HG03108 (cell line): ENCODE measurements around the gene COG4.
"Not testable (repeated sequence)": the region's sequence is repeated elsewhere in the genome, so short reads cannot be mapped to it uniquely, and the experiment has no call there.

Experiments used
- ATAC-seq: cut with Tn5 transposase; IDR thresholded peaks from one replicate; pipeline ENCODE4 v1.9.1; 2021; ENCODE audit warnings: moderate library complexity; ENCODE audit not compliant: unreplicated experiment

Gene COG4

GRCh38 chr16:70527315-70527996 is 4.1 kb upstream of the COG4 start:
- no peak for ATAC-seq

- ATAC-seq = no peak
Measured at GRCh38 chr16:70526403-70526802, 3.0 kb upstream of the COG4 start.

GRCh38 chr16:70524399-70524825 is 1.1 kb upstream of the COG4 start:
- not testable (repeated sequence) for ATAC-seq

- ATAC-seq = peak; percentile 40
Measured at GRCh38 chr16:70523743-70524398, 517 bp upstream of the COG4 start, which contains the start of gene SF3B3. TSS of gene SF3B3 (plus strand) at chr16:70523816. CDS start at chr16:70526657, 2,841 bp downstream.

GRCh38 chr16:70522216-70523075 is 908 bp downstream of the COG4 start:
- no peak for ATAC-seq

- ATAC-seq = no peak
Measured at GRCh38 chr16:70520612-70521297, 2.6 kb downstream of the COG4 start.

- no peak for ATAC-seq
Measured at GRCh38 chr16:70512456-70512855, 10.9 kb downstream of the COG4 start.

GRCh38 chr16:70511833-70512232 is 11.5 kb downstream of the COG4 start:
- no peak for ATAC-seq

- ATAC-seq = no peak
Measured at GRCh38 chr16:70510216-70510615, 13.1 kb downstream of the COG4 start.

- no peak for ATAC-seq
Measured at GRCh38 chr16:70508752-70509151, 14.6 kb downstream of the COG4 start.

GRCh38 chr16:70496513-70496912 is 26.8 kb downstream of the COG4 start:
- ATAC-seq = no peak

GRCh38 chr16:70495425-70496182 is 27.8 kb downstream of the COG4 start:
- ATAC-seq = no peak

GRCh38 chr16:70494777-70495176 is 28.6 kb downstream of the COG4 start:
- ATAC-seq = no peak

GRCh38 chr16:70494202-70494770 is 29.1 kb downstream of the COG4 start:
- ATAC-seq = no peak

- ATAC-seq = no peak
Measured at GRCh38 chr16:70493802-70494201, 29.6 kb downstream of the COG4 start.

GRCh38 chr16:70490261-70490660 is 33.1 kb downstream of the COG4 start:
- no peak for ATAC-seq

- no peak for ATAC-seq
Measured at GRCh38 chr16:70484867-70485266, 38.5 kb downstream of the COG4 start.

- ATAC-seq = peak; percentile 44
Measured at GRCh38 chr16:70483426-70483825, 39.9 kb downstream of the COG4 start.

- no peak for ATAC-seq
Measured at GRCh38 chr16:70482624-70483023, 40.7 kb downstream of the COG4 start.
